BLaER1 (cell line): ENCODE data around the gene NAV2.

ENCODE experiments used
- H3K27ac ChIP-seq: shearing (Covaris generic); formaldehyde crosslinking; 2 replicates; pipeline ENCODE4 v1.8.1; 2022
- H3K27me3 ChIP-seq: shearing (Covaris generic); formaldehyde crosslinking; 2 replicates; pipeline ENCODE4 v1.8.1; 2022
- H3K36me3 ChIP-seq: shearing (Covaris generic); formaldehyde crosslinking; 2 replicates; pipeline ENCODE4 v1.8.1; 2022
- H3K4me1 ChIP-seq: shearing (Covaris generic); formaldehyde crosslinking; 2 replicates; pipeline ENCODE4 v1.8.1; 2022
- H3K4me2 ChIP-seq: shearing (Covaris generic); formaldehyde crosslinking; 2 replicates; pipeline ENCODE4 v1.8.1; 2022
- H3K4me3 ChIP-seq: shearing (Covaris generic); formaldehyde crosslinking; 2 replicates; pipeline ENCODE4 v1.8.1; 2022
- H3K9ac ChIP-seq: shearing (Covaris generic); formaldehyde crosslinking; 2 replicates; pipeline ENCODE4 v1.8.1; 2022
- H3K9me3 ChIP-seq: shearing (Covaris generic); formaldehyde crosslinking; 2 replicates; pipeline ENCODE4 v1.8.1; 2022
- H4K20me1 ChIP-seq: shearing (Covaris generic); formaldehyde crosslinking; 2 replicates; pipeline ENCODE4 v1.8.1; 2022
- Cebpa-rat ChIP-seq: shearing (Covaris generic); IDR thresholded peaks from 2 replicates; pipeline ENCODE4 v1.8.1; 2022

Gene NAV2

DNA sequence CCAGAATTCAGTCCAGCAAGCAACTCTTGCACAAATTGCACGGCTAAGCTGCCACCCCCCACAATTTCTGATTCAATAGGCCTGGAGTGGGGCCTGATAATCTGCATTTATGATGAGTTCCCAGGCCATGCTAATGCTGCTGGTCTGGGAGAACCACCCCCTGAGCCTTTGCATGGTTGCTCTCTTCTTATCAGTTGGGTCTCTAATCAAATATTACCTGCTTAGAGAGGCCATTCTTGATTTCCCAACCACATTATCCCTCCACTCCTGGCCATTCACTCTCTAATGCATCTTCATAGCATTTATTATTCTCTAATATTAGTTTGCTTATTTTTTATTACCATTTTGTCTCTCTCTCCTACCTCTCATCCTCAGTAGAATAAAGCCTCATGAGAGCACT is 99.5 kb downstream of the NAV2 start:
- no peak overlapping the region for H3K4me2 ChIP-seq
- H3K4me1 ChIP-seq, result peaks cover 13% of the 10 kb centered on the region
- H3K27me3 ChIP-seq, result no peaks in the 10 kb centered on the region
- H3K27ac ChIP-seq, result no peak overlapping the region
- no peak overlapping the region for H3K9ac ChIP-seq
- H3K4me3 ChIP-seq, result no peak overlapping the region
- H4K20me1 ChIP-seq, result no peaks in the 10 kb centered on the region
- H3K9me3 ChIP-seq, result no peaks in the 10 kb centered on the region
- no peaks in the 10 kb centered on the region for H3K36me3 ChIP-seq
- TF ChIP-seq Cebpa-rat, result no peak

DNA sequence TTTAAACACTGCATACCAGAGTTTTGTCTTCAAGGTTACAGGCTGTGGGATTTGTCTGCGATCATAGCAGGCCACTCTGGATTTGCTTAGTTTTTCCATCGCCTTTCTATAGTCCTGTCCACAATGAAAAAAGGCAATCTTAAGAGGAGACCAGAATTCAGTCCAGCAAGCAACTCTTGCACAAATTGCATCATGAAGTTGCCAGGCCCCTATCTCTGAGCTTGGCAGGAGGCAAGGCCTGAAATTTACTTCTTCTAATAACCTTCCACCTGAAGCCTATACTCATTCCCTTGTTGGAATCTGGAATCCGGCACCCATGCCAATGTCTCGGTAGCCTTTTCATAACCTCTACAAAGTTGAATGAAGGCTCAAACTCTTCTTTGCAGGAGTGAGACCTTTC is 100.1 kb downstream of the NAV2 start:
- Histone ChIP-seq H3K4me1 (peaks cover 8% of the 10 kb centered on the region; the same call in 1 of the 2 replicates), H3K4me2 (no peak overlapping the region), H4K20me1 (no peaks in the 10 kb centered on the region), H3K9ac (no peak overlapping the region), H3K9me3 (no peaks in the 10 kb centered on the region), H3K27ac (no peak overlapping the region), H3K4me3 (no peak overlapping the region), H3K27me3 (no peaks in the 10 kb centered on the region), H3K36me3 (no peaks in the 10 kb centered on the region)
- TF ChIP-seq Cebpa-rat, result no peak

DNA sequence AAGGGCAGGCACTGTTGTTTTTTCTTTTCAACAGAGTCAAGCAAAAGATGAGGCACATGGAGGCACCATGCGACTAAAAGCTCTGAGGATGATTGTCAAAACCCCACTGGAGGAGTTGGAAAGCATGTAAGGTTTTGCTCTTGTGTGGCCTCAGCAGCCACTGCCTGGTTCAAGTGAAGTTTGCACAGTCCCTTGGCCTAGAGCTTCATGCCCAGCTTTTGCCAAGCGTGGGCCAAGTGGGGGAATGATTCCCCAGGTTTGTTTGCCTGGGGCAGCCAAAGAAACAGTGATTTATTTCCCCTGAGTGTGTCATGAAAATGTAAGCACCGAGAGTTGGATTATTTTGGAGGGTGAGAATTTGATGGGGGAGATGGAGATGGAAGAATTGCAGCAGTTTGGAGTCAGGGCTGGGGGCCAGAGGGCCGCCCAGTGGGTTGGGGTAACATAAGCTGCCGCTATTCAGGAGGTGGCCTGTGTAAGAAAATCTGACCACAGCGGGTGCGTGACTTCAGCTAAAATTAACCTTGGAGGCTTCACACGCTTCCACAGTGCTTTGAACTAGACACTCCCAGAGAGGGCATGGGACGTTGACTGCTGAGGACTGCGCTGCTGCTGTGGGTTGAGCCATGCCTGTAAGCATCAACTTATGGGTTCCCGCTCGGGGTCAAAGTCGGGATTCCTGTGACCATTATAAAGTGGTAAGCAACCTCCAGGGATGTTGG is 100.7 kb downstream of the NAV2 start:
- Histone ChIP-seq H3K9me3 (no peaks in the 10 kb centered on the region), H3K4me2 (peak overlapping the region; percentile 28; the same call in 1 of the 2 replicates), H3K27me3 (no peaks in the 10 kb centered on the region), H3K9ac (no peak overlapping the region), H4K20me1 (no peaks in the 10 kb centered on the region), H3K27ac (no peak overlapping the region), H3K4me1 (peaks cover 8% of the 10 kb centered on the region; the same call in 1 of the 2 replicates), H3K36me3 (no peaks in the 10 kb centered on the region), H3K4me3 (no peak overlapping the region)
- TF ChIP-seq Cebpa-rat, result no peak

DNA sequence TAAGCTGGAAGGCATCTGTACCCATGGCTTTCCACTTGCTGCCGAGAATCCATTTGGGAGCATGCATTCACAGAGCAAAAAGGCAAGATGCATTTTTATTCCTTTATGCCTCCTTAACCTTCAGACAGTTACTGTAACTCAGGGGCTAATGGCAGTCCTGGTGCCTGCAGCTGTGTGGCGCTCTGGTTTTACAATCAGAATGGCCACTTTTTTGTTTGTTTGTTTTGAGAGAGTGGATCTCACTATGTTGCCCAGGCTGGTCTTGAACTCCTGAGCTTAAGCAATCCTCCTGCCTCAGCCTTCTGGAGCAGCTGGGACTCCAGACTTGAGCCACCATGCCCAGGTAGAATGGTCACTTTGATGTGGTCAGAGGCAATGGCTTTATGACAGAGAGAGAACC is 101.8 kb downstream of the NAV2 start:
- no peak overlapping the region for H3K4me3 ChIP-seq
- no peaks in the 10 kb centered on the region for H3K9me3 ChIP-seq
- H3K27me3 ChIP-seq, result no peaks in the 10 kb centered on the region
- TF ChIP-seq Cebpa-rat, result no peak
- no peaks in the 10 kb centered on the region for H3K36me3 ChIP-seq
- H3K9ac ChIP-seq, result no peak overlapping the region
- no peak overlapping the region for H3K4me2 ChIP-seq
- H4K20me1 ChIP-seq, result no peaks in the 10 kb centered on the region
- H3K27ac ChIP-seq, result no peak overlapping the region
- H3K4me1 ChIP-seq, result peaks cover 8% of the 10 kb centered on the region; the same call in 1 of the 2 replicates

DNA sequence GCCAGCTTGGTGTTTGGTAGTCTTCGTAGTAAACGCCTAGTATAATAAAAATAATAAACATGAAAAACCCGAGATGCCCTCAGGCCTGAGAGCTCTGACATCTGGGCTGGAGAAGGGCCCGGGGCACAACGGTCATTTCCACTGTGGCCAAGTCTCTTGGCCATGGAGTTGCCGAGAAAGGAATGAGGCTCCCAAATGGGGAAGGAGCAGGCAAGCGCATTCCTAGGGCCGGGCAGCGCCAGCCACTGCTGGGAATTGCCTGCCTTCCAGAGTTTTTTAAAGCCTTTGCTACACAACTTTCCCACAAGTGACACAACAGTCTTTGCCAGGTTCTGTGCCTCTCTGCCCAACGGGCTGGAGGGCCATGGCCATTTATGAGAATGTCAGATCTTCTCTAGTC is 103.4 kb downstream of the NAV2 start:
- H4K20me1 ChIP-seq, result no peaks in the 10 kb centered on the region
- no peak overlapping the region for H3K27ac ChIP-seq
- no peaks in the 10 kb centered on the region for H3K9me3 ChIP-seq
- no peak overlapping the region for H3K4me2 ChIP-seq
- no peak for TF ChIP-seq Cebpa-rat
- H3K9ac ChIP-seq, result no peak overlapping the region
- H3K27me3 ChIP-seq, result no peaks in the 10 kb centered on the region
- peaks cover 8% of the 10 kb centered on the region; the same call in 1 of the 2 replicates for H3K4me1 ChIP-seq
- H3K4me3 ChIP-seq, result no peak overlapping the region
- no peaks in the 10 kb centered on the region for H3K36me3 ChIP-seq

DNA sequence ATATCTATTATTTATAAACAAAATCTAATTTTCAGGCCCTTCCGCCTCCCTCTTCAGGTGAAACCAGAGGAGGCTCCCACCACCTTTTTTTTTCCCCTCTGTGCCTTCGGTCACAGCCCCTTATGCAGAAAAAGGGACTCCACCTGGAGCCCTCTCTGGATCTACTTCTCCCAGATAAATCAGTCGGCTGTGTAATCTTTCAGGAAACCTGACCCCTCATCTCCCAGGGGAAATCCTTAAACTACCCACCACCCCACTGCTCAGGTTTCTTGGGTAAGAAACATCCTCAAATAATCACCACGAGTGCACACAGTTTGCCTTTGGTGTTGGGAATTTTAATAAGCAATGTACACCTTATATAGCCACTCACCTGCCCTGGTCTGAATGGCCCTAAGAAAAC is 104.2 kb downstream of the NAV2 start:
- TF ChIP-seq Cebpa-rat, result no peak
- no peak overlapping the region for H3K4me3 ChIP-seq
- peaks cover 8% of the 10 kb centered on the region; the same call in 1 of the 2 replicates for H3K4me1 ChIP-seq
- H3K9me3 ChIP-seq, result no peaks in the 10 kb centered on the region
- H4K20me1 ChIP-seq, result no peaks in the 10 kb centered on the region
- no peak overlapping the region for H3K9ac ChIP-seq
- H3K27ac ChIP-seq, result no peak overlapping the region
- H3K36me3 ChIP-seq, result no peaks in the 10 kb centered on the region
- no peaks in the 10 kb centered on the region for H3K27me3 ChIP-seq
- no peak overlapping the region for H3K4me2 ChIP-seq

DNA sequence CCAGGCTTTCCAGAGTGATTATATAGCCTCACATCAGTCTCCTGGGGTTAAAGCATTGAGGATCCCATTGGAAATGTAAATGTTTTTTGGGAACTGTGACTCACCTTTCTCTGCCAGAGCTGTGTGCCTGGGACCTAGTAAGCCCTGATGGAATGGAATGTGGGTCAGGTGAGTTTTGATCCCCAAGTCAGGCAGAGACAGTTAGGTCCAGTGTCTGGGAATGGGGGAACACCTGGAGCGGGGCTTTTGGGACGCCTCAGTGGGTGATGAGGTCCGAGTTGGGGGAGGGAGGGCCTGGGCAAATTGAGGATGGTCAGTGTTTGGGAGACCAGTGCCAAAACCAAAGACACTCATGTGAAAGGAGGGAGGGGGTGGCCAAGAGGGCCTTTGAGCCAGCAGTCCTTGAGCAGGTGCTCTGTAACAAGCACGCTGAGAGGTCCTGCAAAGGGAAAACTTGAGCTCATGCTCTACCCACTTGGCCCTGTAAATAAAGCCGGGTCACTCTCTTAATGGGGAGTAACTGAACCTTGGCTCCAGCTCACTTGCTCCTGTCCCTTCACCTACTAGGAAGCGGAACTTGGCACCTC is 104.7 kb downstream of the NAV2 start:
- Histone ChIP-seq H3K9ac (no peak overlapping the region), H4K20me1 (no peaks in the 10 kb centered on the region)

DNA sequence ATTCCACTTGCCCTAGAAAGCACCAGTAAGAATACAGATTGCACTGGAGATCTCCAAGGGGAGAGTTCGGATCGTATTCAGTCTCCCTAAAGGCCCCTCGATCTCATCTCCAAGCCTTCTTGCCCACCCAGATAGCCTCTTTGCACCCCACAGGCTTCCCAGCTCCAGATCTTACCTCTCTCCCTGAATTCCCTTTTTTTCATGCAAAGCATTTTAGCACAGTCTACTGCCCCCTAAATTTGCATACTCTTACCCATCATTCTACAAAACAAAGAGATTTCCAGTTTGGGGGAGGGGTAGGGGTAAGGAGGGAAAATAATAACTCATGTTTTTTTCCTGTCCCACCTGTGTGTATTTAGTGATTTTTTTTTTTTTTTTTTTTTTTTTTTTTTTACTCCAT is 105.2 kb downstream of the NAV2 start:
- Histone ChIP-seq H3K4me2 (no peak overlapping the region), H4K20me1 (no peaks in the 10 kb centered on the region), H3K9me3 (no peaks in the 10 kb centered on the region), H3K36me3 (no peaks in the 10 kb centered on the region), H3K27me3 (no peaks in the 10 kb centered on the region), H3K4me1 (peaks cover 8% of the 10 kb centered on the region; the same call in 1 of the 2 replicates), H3K9ac (no peak overlapping the region), H3K4me3 (no peak overlapping the region), H3K27ac (no peak overlapping the region)
- no peak for TF ChIP-seq Cebpa-rat

More for the DNA sequence above, 104.7 kb downstream of the NAV2 start:
- Histone ChIP-seq H3K27me3 (no peaks in the 10 kb centered on the region), H3K4me1 (peaks cover 8% of the 10 kb centered on the region; the same call in 1 of the 2 replicates), H3K27ac (no peak overlapping the region), H3K4me3 (no peak overlapping the region), H3K4me2 (no peak overlapping the region), H3K9me3 (no peaks in the 10 kb centered on the region), H3K36me3 (no peaks in the 10 kb centered on the region)
- no peak for TF ChIP-seq Cebpa-rat

DNA sequence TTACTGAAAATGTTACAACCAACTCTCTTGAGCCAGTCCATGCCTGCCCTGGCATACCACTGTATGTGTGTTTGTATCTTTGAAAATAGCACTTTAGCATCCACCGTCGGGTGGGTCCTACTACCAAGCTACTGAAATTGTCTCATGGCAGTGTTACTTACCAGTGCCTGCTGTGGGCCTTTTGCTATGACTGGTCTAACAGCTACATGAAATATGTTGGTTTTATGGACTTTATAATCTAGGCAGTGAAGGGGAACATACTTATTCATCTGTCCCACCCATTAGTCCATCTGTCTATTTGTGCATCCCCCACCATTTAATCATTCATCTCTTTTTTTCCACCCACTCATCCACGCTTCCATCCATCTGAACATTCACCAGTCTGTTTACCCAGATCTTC is 106.0 kb downstream of the NAV2 start:
- Histone ChIP-seq H3K36me3 (no peaks in the 10 kb centered on the region), H3K4me2 (no peak overlapping the region), H3K9me3 (no peaks in the 10 kb centered on the region), H3K4me1 (peaks cover 4% of the 10 kb centered on the region; the same call in 1 of the 2 replicates), H3K27ac (no peak overlapping the region), H3K4me3 (no peak overlapping the region), H4K20me1 (no peaks in the 10 kb centered on the region), H3K27me3 (no peaks in the 10 kb centered on the region), H3K9ac (no peak overlapping the region)
- TF ChIP-seq Cebpa-rat, result no peak

DNA sequence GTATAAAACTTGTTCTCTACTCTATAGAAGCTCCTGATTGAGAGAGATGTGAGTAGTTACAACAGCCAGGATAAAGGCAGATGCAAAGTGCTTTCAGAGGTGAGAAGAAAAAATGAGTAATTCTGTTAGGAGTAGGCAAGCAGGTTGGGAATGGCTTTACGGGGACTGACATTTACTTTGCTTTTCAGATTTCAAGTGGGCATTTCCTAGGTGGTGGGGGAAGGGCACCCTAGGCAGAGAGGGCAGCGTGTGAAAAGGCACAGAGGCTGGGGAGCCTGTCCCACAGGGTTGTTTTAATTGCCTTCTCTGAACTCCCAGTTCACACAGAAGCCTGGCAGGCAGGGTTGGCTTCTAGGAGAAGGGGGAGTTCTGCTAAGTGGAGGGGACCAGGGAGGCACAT is 106.5 kb downstream of the NAV2 start:
- no peak overlapping the region for H3K9ac ChIP-seq
- H3K4me2 ChIP-seq, result no peak overlapping the region
- H3K4me3 ChIP-seq, result no peak overlapping the region
- no peaks in the 10 kb centered on the region for H3K36me3 ChIP-seq
- H4K20me1 ChIP-seq, result no peaks in the 10 kb centered on the region
- H3K27me3 ChIP-seq, result no peaks in the 10 kb centered on the region
- H3K9me3 ChIP-seq, result no peaks in the 10 kb centered on the region
- H3K27ac ChIP-seq, result no peak overlapping the region
- no peaks in the 10 kb centered on the region for H3K4me1 ChIP-seq
- no peak for TF ChIP-seq Cebpa-rat
